GM12878 (cell line): ENCODE measurements around the gene POLA2. TPM values are rescaled to one million over a fixed set of nuclear protein-coding genes. Genes with fewer than 3 reads are reported as not detected.

Experiments
- ATAC-seq: fragments of 200-7000 bp; cut with Tn5 transposase; 3 replicates; pipeline ENCODE4 v1.9.1; 2020; ENCODE audit warnings: mild to moderate bottlenecking, moderate library complexity
- BruUV-seq: library from RNA; stranded (reverse); fragments of 400-500 nt; replicated peaks from 2 replicates; lab custom pipeline; 2021; lab: Mats Ljungman, UMichigan
- CTCF ChIA-PET: fragments of 300-600 bp; sonication (Branson Sonifier 250); formaldehyde crosslinking; extraction: SDS; loops from one replicate; lab custom pipeline; 2021; ENCODE audit warnings: inconsistent platforms; lab: Yijun Ruan, JAX
- POLR2A ChIA-PET: fragments of 350-600 bp; formaldehyde crosslinking; extraction: SDS; loops from one replicate; lab custom pipeline; 2021; ENCODE audit warnings: inconsistent platforms; lab: Charles Lee
- RAD21 ChIA-PET: fragments of 300-600 bp; sonication (Branson Sonifier 250); formaldehyde crosslinking; loops from one replicate; lab custom pipeline; 2023; ENCODE audit warnings: antibody characterized with exemption; ENCODE audit not compliant: unreplicated experiment; lab: Charles Lee
- SMC1A ChIA-PET: fragments of 300-600 bp; sonication (Branson Sonifier 250); formaldehyde crosslinking; loops from one replicate; lab custom pipeline; 2023; ENCODE audit not compliant: unreplicated experiment, uncharacterized antibody; lab: Charles Lee
- DNase-seq: peaks from one replicate; pipeline ENCODE4 v3.0.0-alpha.2; 2011; ENCODE audit warnings: low read depth, low spot score
- FAIRE-seq: peaks from 3 replicates; lab custom pipeline; 2011; peaks lifted over from hg19 to GRCh38; lab: Jason Lieb, UNC
- H2AFZ ChIP-seq: 2 replicates; pipeline ENCODE4 v1.6.0; 2011; ENCODE audit warnings: low read depth, low read length, control low read depth; ENCODE audit not compliant: control insufficient read depth
- H3K27ac ChIP-seq: 2 replicates; pipeline ENCODE4 v1.5.1; 2011; ENCODE audit warnings: control low read depth; ENCODE audit not compliant: control insufficient read depth, insufficient read depth
- H3K27me3 ChIP-seq, 2 experiments: replicated peaks in 1 of 2; 2 replicates each; pipeline versions ENCODE4 v1.6.0 to v1.6.1; 2011; ENCODE audit warnings: low read length in 1 of 2; ENCODE audit not compliant: control insufficient read depth in 2 of 2, insufficient read depth in 2 of 2
- H3K36me3 ChIP-seq, 2 experiments: 2 replicates each; pipeline ENCODE4 v1.5.1; 2011; ENCODE audit warnings: low read length in 1 of 2; ENCODE audit not compliant: control insufficient read depth in 2 of 2, insufficient read depth in 2 of 2
- H3K4me1 ChIP-seq: 2 replicates; pipeline ENCODE4 v1.6.1; 2011; ENCODE audit warnings: mild to moderate bottlenecking, low read length, moderate library complexity, mixed read lengths; ENCODE audit not compliant: control insufficient read depth, insufficient read depth
- H3K4me2 ChIP-seq: 2 replicates; pipeline ENCODE4 v1.6.0; 2011; ENCODE audit warnings: control low read depth; ENCODE audit not compliant: control insufficient read depth, insufficient read depth
- H3K4me3 ChIP-seq: fragments of 200-600 bp; sonication (generic); 2 replicates; pipeline ENCODE4 v1.5.1; 2016
- H3K79me2 ChIP-seq: 2 replicates; pipeline ENCODE4 v1.6.0; 2011; ENCODE audit warnings: low read length; ENCODE audit not compliant: control insufficient read depth, insufficient read depth
- H3K9ac ChIP-seq: 2 replicates; pipeline ENCODE4 v1.8.0; 2011; ENCODE audit warnings: low read length, control low read depth, mixed read lengths; ENCODE audit not compliant: control insufficient read depth, insufficient read depth
- H3K9me3 ChIP-seq: replicated peaks from 3 replicates; pipeline ENCODE4 v1.5.1; 2011; ENCODE audit warnings: mild to moderate bottlenecking, low read length; ENCODE audit not compliant: control insufficient read depth, insufficient read depth
- H4K20me1 ChIP-seq: 2 replicates; pipeline ENCODE4 v1.6.0; 2011; ENCODE audit not compliant: control insufficient read depth, insufficient read depth
- LARP7 ChIP-seq: fragments of 450-650 bp; IDR thresholded peaks from 2 replicates; pipeline ENCODE4 v1.6.1; 2017; ENCODE audit warnings: mild to moderate bottlenecking
- RBBP5 ChIP-seq: fragments of 200-600 bp; sonication (generic); conservative IDR thresholded peaks from 2 replicates; pipeline ENCODE4 v1.6.1; 2016
- TCF12 ChIP-seq: IDR thresholded peaks from 2 replicates; pipeline ENCODE4 v1.6.1; 2011; ENCODE audit warnings: low read depth, mild to moderate bottlenecking, low read length
- WGBS: methylation state at CpG from one replicate; pipeline ENCODE4 v1.1.6; 2016; ENCODE audit warnings: low lambda C conversion rate; ENCODE audit not compliant: insufficient replicate concordance, insufficient coverage; ENCODE audit errors: missing lambda C conversion rate; 5-methylcytosine and 5-hydroxymethylcytosine counted together
- in situ Hi-C: fragments of 300-500 bp; cut with MboI; formaldehyde crosslinking; loops from 9 replicates; pipeline ENCODE4 v1.14.3; 2018; ENCODE audit warnings: mixed read lengths
- intact Hi-C: fragments of 100-400 bp; cut with micrococcal nuclease; formaldehyde crosslinking; loops from one replicate; pipeline ENCODE4 v1.14.2; 2022; ENCODE audit not compliant: unreplicated experiment
- polyA plus RNA-seq, 11 experiments: library from polyadenylated mRNA; depleted of rRNA in 4 of 11; unstranded in 6 of 11; stranded (reverse) in 5 of 11; fragments of >200 nt; fragmentation: Nextera tagmentation in 4 of 11; fragmentation: Illumina TruSeq in 1 of 11; extraction: Ambion mirVana in 4 of 11; extraction: Trizol in 1 of 11; gene quantifications; 1 replicate in 1 of 11; 2 replicates in 10 of 11; pipeline versions ENCODE4 v1.2.1 to v1.2.3, GENCODE V29; 2011 to 2016; ENCODE audit warnings: inconsistent platforms in 2 of 11, missing spikeins in 2 of 11, low read depth in 1 of 11
- total RNA-seq, 4 experiments: library from RNA; depleted of rRNA in 3 of 4; stranded (reverse); fragments of >200 nt in 3 of 4; fragmentation: Illumina TruSeq in 1 of 4; extraction: Trizol in 1 of 4; gene quantifications; 2 replicates each; pipeline versions ENCODE4 v1.2.1 to v1.2.3, GENCODE V29; 2013 to 2021
- TF ChIP-seq, protein P1 (sequence below): fragments of 450-650 bp; IDR thresholded peaks from 2 replicates; pipeline ENCODE4 v1.6.1; 2017; ENCODE audit warnings: mild to moderate bottlenecking

The POLA2 gene
- total and polyA plus RNA-seq, 10 of the 15 experiments (the other 5 are each of a cell fraction or from before 2014, with no cell fraction given), result 4.2 to 121 (median 56.2) TPM

DNA sequence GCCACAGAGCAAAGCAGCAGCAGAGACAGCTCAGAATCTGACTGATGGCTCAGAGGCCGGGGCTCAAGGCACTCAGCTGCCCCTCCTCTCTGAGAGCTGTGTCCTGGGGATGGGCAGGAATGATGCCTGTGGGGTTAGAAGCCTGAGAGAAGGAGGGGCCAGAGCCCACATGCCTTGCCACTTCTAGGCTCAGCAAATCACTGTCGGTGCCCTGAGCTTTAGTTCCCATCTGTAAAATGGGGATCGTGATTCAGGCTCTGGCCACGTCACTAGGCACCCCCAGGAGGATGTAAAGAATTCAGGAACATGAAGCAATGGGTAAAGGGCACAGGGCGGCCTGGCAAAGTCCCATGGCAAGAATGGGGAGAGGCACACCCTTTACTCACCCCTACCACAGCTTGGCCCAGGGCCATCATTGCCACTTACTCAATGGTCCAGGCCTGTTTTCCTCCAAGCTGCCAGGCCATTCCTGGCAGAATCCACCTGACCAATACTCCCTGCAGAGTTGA, 49.5 kb downstream of the POLA2 start:
- Histone ChIP-seq H3K4me1 (0 out of 2 replicates have a peak, but pooled peaks cover 3% of the 10 kb centered on the region), H3K4me3 (no peak overlapping the region), H3K27me3 (peaks cover 0 to 1% of the 10 kb centered on the region in 2 experiments; a peak in 2 of 4 replicates), H3K9ac (no peak overlapping the region), H3K4me2 (no peak overlapping the region), H4K20me1 (no peaks in the 10 kb centered on the region), H2AFZ (no peak overlapping the region), H3K9me3 (no peaks in the 10 kb centered on the region), H3K27ac (no peak overlapping the region), H3K79me2 (no peaks in the 10 kb centered on the region), H3K36me3 (no peaks in the 10 kb centered on the region)
- ChIA-PET RAD21 (interaction anchor here (1.4 to 7.9 kb wide), 2 partner anchors 18 to 34 kb away, joined by 3 to 254 read pairs; no protein-coding TSS in a partner anchor), CTCF (interaction anchor here (0.7 to 15.4 kb wide), 6 partner anchors 21 to 200 kb away, joined by 3 to 351 read pairs (median 4); partner anchors contain the start of gene DPF2), POLR2A (no interaction called here), SMC1A (interaction anchor here (11.6 kb wide), 1 partner anchor 33 kb away, joined by 180 read pairs; no protein-coding TSS in a partner anchor)
- no peak for FAIRE-seq
- intact Hi-C loops (no loop called here), in situ Hi-C loops (no loop called here)
- TF ChIP-seq RBBP5 (no peak), TCF12 (no peak), LARP7 (no peak)
- TF ChIP-seq, protein P1, sequence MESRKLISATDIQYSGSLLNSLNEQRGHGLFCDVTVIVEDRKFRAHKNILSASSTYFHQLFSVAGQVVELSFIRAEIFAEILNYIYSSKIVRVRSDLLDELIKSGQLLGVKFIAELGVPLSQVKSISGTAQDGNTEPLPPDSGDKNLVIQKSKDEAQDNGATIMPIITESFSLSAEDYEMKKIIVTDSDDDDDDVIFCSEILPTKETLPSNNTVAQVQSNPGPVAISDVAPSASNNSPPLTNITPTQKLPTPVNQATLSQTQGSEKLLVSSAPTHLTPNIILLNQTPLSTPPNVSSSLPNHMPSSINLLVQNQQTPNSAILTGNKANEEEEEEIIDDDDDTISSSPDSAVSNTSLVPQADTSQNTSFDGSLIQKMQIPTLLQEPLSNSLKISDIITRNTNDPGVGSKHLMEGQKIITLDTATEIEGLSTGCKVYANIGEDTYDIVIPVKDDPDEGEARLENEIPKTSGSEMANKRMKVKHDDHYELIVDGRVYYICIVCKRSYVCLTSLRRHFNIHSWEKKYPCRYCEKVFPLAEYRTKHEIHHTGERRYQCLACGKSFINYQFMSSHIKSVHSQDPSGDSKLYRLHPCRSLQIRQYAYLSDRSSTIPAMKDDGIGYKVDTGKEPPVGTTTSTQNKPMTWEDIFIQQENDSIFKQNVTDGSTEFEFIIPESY, result no peak
- BruUV-seq, result no TSS peak
- DNase-seq, result no peak
- 57% methylated on average over 5 of the region's 5 CpGs for WGBS
- ATAC-seq, result no peak
